Mucosa of descending colon (tissue), 3 donors: ENCODE results near the gene PEA15. TPM values are rescaled to one million over a fixed set of nuclear protein-coding genes. Genes with fewer than 3 reads are reported as not detected.
A peak's percentile ranks its signal among the peaks of the same experiment; 100 is the strongest.

ENCODE experiments used
- ATAC-seq: fragments of 200-7000 bp; cut with Tn5 transposase; one replicate; pipeline ENCODE4 v1.9.1; 2020; ENCODE audit warnings: mild to moderate bottlenecking, moderate library complexity
- DNase-seq, 3 donors: peaks; one replicate each; pipeline ENCODE4 v3.0.0-alpha.2; 2020
- H3K36me3 ChIP-seq: fragments of 200-600 bp; one replicate; pipeline ENCODE4 v1.8.0; 2021; ENCODE audit warnings: low read depth, mild to moderate bottlenecking
- H3K4me1 ChIP-seq: fragments of 200-600 bp; one replicate; pipeline ENCODE4 v1.8.0; 2021; ENCODE audit warnings: low read depth, mild to moderate bottlenecking
- H3K4me3 ChIP-seq: fragments of 200-600 bp; one replicate; pipeline ENCODE4 v1.8.0; 2021; ENCODE audit warnings: mild to moderate bottlenecking
- H3K9me3 ChIP-seq: fragments of 200-600 bp; one replicate; pipeline ENCODE4 v1.8.0; 2021; ENCODE audit warnings: mild to moderate bottlenecking
- CTCF ChIP-seq: fragments of 200-600 bp; IDR thresholded peaks from one replicate; pipeline ENCODE4 v1.8.0; 2022; ENCODE audit warnings: antibody characterized with exemption, mild to moderate bottlenecking
- intact Hi-C, 2 donors: fragments of 100-400 bp; cut with DNase I in 1 of 2; cut with micrococcal nuclease in 1 of 2; formaldehyde crosslinking; loops; one replicate each; pipeline versions ENCODE4 v1.11.0 to v1.11.1; 2022; cut with DNase I, micrococcal nuclease
- total RNA-seq, 3 donors: library from RNA; stranded (reverse); fragmentation: NEBNext Ultra II Directional in 2 of 3; extraction: Animal tissue kit (Norgen Biotek cat#: 25700) in 2 of 3; gene quantifications; one replicate each; pipeline versions ENCODE4 v1.2.1 to v1.2.4, GENCODE V29; 2021 to 2023
- donor health status: DM: no; HTN: no; CAD: no; lungs with moderate emphysema.
- donor health status: DM: no; HTN: no; CAD: no.
- donor health status: DM: no; HTN: yes; CAD: no.

The PEA15 gene
- total RNA-seq, 3 donors from 2014 or later = 31.6 to 125 (median 36.6) TPM

DNA sequence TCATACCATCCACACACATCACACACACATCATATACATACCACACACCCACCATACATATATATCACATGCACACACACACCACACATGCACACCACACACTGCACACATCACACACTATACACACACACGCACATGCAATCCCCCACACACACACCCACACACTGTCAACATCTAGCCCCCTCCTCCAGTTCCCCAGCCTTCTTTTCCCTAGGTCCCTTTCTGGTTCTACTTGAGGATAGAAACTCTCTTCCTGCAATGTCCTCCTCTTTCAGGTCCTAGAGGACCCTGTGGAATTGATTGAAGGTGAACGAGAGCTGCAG, 10.5 kb upstream of the PEA15 start:
- intact Hi-C loops = no loop called here
- ATAC-seq = no peak
- H3K36me3 ChIP-seq = no peaks in the 10 kb centered on the region

DNA sequence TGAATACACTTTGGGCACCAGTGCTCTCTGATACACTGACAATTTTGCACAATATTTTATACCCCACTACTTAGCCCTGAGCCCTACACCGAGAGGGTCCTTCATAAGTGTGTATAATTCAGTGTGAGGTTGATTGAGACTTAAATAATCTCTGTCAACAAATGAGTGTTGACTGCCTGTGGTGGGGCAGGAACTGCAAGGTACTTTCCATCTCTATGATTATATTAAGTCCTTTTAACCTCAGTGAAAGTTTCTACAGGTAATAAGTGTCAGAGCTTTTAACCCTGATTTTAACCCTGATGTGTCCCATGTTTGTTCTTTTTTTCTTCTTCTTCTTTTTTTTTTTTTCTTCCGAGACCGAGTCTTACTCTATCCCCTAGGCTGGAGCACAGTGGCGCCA, 9.0 kb upstream of the PEA15 start:
- Histone ChIP-seq H3K4me3 (no peak overlapping the region), H3K9me3 (no peaks in the 10 kb centered on the region), H3K36me3 (no peaks in the 10 kb centered on the region), H3K4me1 (peaks cover 8% of the 10 kb centered on the region)
- intact Hi-C loops = no loop called here
- ATAC-seq (no peak), DNase-seq (no peak)
- no peak for TF ChIP-seq CTCF

More for the DNA sequence above, 10.5 kb upstream of the PEA15 start:
- peaks cover 8% of the 10 kb centered on the region for H3K4me1 ChIP-seq
- no peaks in the 10 kb centered on the region for H3K9me3 ChIP-seq
- DNase-seq = no peak
- H3K4me3 ChIP-seq = no peak overlapping the region
- TF ChIP-seq CTCF = no peak

GRCh38 chr1:160197231-160197630, 8.0 kb upstream of the PEA15 start:
- DNase-seq (no peak), ATAC-seq (no peak)
- Histone ChIP-seq H3K4me3 (no peak overlapping the region), H3K4me1 (peaks cover 8% of the 10 kb centered on the region), H3K36me3 (no peaks in the 10 kb centered on the region), H3K9me3 (no peaks in the 10 kb centered on the region)
- intact Hi-C loops = no loop called here
- TF ChIP-seq CTCF = no peak

DNA sequence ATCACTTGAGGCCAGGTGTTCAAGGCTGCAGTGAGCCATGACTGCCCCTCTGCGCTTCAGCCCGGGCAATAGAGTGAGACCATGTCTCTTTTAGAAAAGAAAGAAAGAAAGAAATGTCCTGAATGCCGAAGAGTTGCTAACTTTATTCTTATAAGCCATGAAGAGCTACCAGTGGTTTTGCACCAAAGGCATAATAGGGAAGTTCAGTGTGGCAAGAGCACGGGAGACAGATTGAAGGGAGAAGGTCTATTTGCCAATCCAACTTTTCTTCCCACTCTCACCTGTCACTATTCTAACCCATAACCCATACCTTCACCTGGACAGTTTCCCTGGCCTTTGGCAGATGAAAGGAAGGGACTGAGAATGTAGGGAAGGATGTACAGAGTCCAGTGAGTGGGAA, 4.4 kb upstream of the PEA15 start:
- Histone ChIP-seq H3K36me3 (no peaks in the 10 kb centered on the region), H3K4me3 (no peak overlapping the region), H3K4me1 (peaks cover 5% of the 10 kb centered on the region), H3K9me3 (no peaks in the 10 kb centered on the region)
- no peak for DNase-seq
- TF ChIP-seq CTCF = no peak
- intact Hi-C loops = no loop called here
- no peak for ATAC-seq

DNA sequence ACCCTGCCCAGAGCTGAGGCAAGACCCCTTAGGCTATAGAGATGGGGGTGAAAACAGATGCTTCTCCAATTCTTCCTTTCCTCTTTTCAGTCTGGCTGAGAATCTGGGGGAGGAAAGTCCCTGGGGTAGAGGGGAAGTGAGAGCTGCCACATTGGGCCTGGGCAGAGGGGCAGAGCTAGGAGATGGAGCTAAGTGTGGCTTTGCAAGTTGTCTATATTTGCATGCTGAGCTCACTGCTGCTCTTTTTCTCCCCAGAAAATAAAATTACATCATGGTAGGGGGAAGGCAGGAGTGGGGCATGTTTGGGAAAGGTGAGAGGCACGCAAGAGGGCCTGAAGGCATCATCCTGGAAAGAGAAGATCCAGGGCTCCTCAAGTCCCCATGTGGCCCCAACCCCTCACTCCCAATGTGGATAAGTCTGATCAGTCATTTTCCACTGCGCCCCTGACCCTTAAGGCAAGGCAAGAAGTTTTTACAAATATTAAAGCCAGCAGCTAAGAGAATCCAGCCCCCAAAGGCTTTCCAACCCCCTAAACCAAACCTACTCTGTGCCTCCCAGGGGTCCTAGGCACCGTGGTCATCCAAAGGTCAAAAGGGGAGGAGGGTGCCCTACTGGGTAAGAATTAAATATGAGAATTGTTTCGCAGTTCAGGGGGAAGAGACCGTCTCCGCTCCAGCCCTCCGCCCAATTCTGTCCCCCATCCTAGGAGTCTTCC, 500 bp upstream of the PEA15 start:
- H3K4me3 ChIP-seq = no peak overlapping the region
- peak in 1 of 3 donors; percentile 15 for DNase-seq
- peak; percentile 18 for ATAC-seq
- no peaks in the 10 kb centered on the region for H3K36me3 ChIP-seq
- intact Hi-C loops = no loop called here
- H3K4me1 ChIP-seq = peaks cover 17% of the 10 kb centered on the region
- TF ChIP-seq CTCF = no peak
- H3K9me3 ChIP-seq = no peaks in the 10 kb centered on the region

DNA sequence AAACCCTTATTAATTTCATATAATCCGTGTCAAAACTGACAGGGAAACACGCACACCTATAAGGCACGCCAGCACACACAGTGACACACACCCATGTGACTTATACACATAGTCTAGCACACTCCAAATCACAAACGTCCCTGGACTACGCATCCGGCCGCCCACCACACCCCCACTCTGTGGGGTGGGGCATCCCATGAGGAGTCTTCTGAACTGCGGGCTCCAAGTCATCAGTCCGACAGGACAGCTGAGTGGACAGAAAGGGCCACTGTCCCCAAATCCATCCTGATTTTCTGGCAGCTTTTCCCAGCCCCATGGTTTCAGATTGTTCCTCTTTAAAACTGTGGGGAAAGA, 829 bp downstream of the PEA15 start:
- DNase-seq = peak; percentile 58 to 72 (median 60)
- no peaks in the 10 kb centered on the region for H3K36me3 ChIP-seq
- no peak for TF ChIP-seq CTCF
- ATAC-seq = peak; percentile 67
- intact Hi-C loops = no loop called here
- H3K4me3 ChIP-seq = peak overlapping the region; percentile 74
- H3K4me1 ChIP-seq = peaks cover 17% of the 10 kb centered on the region
- H3K9me3 ChIP-seq = no peaks in the 10 kb centered on the region
